ENCODE results near the gene PYGO2.

GRCh38 chr1:154938604-154939399, 22.8 kb downstream of the PYGO2 start:
- TF ChIP-seq CTCF (IDR thresholded peaks at IDR 0.05) (no peak), POLR2A (IDR thresholded peaks at IDR 0.05) (no peak)
